ENCODE measurements around the gene IDH3A. TPM values are rescaled to one million over a fixed set of nuclear protein-coding genes. Genes with fewer than 3 reads are reported as not detected.
A peak's percentile ranks its signal among the peaks of the same experiment; 100 is the strongest.

Gene IDH3A
- total RNA-seq, 2 experiments from 2014 or later, result 47.5 to 47.6 TPM

- Mint-ChIP-seq H3K4me1 (ENCODE audit: low read depth) (peaks cover 42% of the 10 kb centered on the region), H3K4me3 (no peak overlapping the region), H3K36me3 (ENCODE audit: low read depth) (no peaks in the 10 kb centered on the region), H3K27me3 (no peaks in the 10 kb centered on the region), H3K9me3 (no peaks in the 10 kb centered on the region), H3K27ac (no peak overlapping the region)
- Histone ChIP-seq H3K9me3 (ENCODE audit: control insufficient read depth in 1 of 2, insufficient read depth in 1 of 2, low read length in 2 of 2) (no peaks in the 10 kb centered on the region), H3K4me1 (ENCODE audit: insufficient read depth, low read length) (peaks cover 45% of the 10 kb centered on the region), H3K27ac (ENCODE audit: low read depth in 1 of 2, low read length in 2 of 2) (peak overlapping the region in 1 of 2 donors; percentile 71), H3K27me3 (ENCODE audit: control insufficient read depth in 1 of 2, insufficient read depth in 2 of 2, low read length in 2 of 2) (no peaks in the 10 kb centered on the region), H3K36me3 (ENCODE audit: insufficient read depth, low read length) (no peaks in the 10 kb centered on the region), H3K4me3 (ENCODE audit: low read length) (no peak overlapping the region)
- POLR2A ChIA-PET, result no interaction called here
- TF ChIP-seq CTCF (IDR thresholded peaks at IDR 0.05), result no peak
- CTCF ChIA-PET, result no interaction called here
- ATAC-seq (ENCODE audit: poor library complexity) (no peak), DNase-seq (no peak)
- intact Hi-C loops (cut with DNase I, micrococcal nuclease), result no loop called here
Measured at GRCh38 chr15:78102211-78102610, 47.0 kb upstream of the IDH3A start.

GRCh38 chr15:78102741-78103140, 46.4 kb upstream of the IDH3A start:
- intact Hi-C loops (cut with DNase I, micrococcal nuclease), result no loop called here
- POLR2A ChIA-PET, result no interaction called here

GRCh38 chr15:78103406-78104118, 45.6 kb upstream of the IDH3A start:
- H3K27ac ChIP-seq (ENCODE audit: low read depth in 1 of 2, low read length in 2 of 2), result peak overlapping the region; percentile 35 to 71
- no peaks in the 10 kb centered on the region for H3K9me3 ChIP-seq (ENCODE audit: control insufficient read depth in 1 of 2, insufficient read depth in 1 of 2, low read length in 2 of 2)
- POLR2A ChIA-PET, result interaction anchor here (0.7 to 1.1 kb wide), 4 partner anchors 30 to 137 kb away, joined by 3 to 4 read pairs (median 3); no protein-coding TSS in a partner anchor
- intact Hi-C loops (cut with DNase I, micrococcal nuclease), result loop anchor here in 1 of 2 experiments (2.0 kb wide), 1 partner anchor 69 kb away; no protein-coding TSS in a partner anchor
- peaks cover 47% of the 10 kb centered on the region for H3K4me1 Mint-ChIP-seq (ENCODE audit: low read depth)
- peak; percentile 17 to 87 (median 46) for DNase-seq
- CTCF ChIA-PET, result interaction anchor here (0.9 kb wide), 1 partner anchor 10 kb away, joined by 4 read pairs; no protein-coding TSS in a partner anchor
- no peaks in the 10 kb centered on the region for H3K9me3 Mint-ChIP-seq
- no peak for TF ChIP-seq CTCF (IDR thresholded peaks at IDR 0.05)
- H3K36me3 Mint-ChIP-seq (ENCODE audit: low read depth), result no peaks in the 10 kb centered on the region
- peak overlapping the region; percentile 38 for H3K4me3 Mint-ChIP-seq
- H3K4me1 ChIP-seq (ENCODE audit: insufficient read depth, low read length), result peaks cover 51% of the 10 kb centered on the region
- H3K27me3 Mint-ChIP-seq, result no peaks in the 10 kb centered on the region
- peak overlapping the region; percentile 84 for H3K27ac Mint-ChIP-seq
- H3K36me3 ChIP-seq (ENCODE audit: insufficient read depth, low read length), result no peaks in the 10 kb centered on the region
- peak; percentile 73 for ATAC-seq (ENCODE audit: poor library complexity)
- no peak overlapping the region for H3K4me3 ChIP-seq (ENCODE audit: low read length)
- H3K27me3 ChIP-seq (ENCODE audit: control insufficient read depth in 1 of 2, insufficient read depth in 2 of 2, low read length in 2 of 2), result no peaks in the 10 kb centered on the region

More at GRCh38 chr15:78102741-78103140, 46.4 kb upstream of the IDH3A start:
- H3K27me3 Mint-ChIP-seq, result no peaks in the 10 kb centered on the region
- no peaks in the 10 kb centered on the region for H3K36me3 Mint-ChIP-seq (ENCODE audit: low read depth)
- no peaks in the 10 kb centered on the region for H3K9me3 Mint-ChIP-seq
- Histone ChIP-seq H3K4me3 (ENCODE audit: low read length) (no peak overlapping the region), H3K9me3 (ENCODE audit: control insufficient read depth in 1 of 2, insufficient read depth in 1 of 2, low read length in 2 of 2) (no peaks in the 10 kb centered on the region), H3K27ac (ENCODE audit: low read depth in 1 of 2, low read length in 2 of 2) (peak overlapping the region; percentile 35 to 71), H3K4me1 (ENCODE audit: insufficient read depth, low read length) (peaks cover 45% of the 10 kb centered on the region), H3K27me3 (ENCODE audit: control insufficient read depth in 1 of 2, insufficient read depth in 2 of 2, low read length in 2 of 2) (no peaks in the 10 kb centered on the region), H3K36me3 (ENCODE audit: insufficient read depth, low read length) (no peaks in the 10 kb centered on the region)
- no peak for TF ChIP-seq CTCF (IDR thresholded peaks at IDR 0.05)
- CTCF ChIA-PET, result no interaction called here
- ATAC-seq (ENCODE audit: poor library complexity) (no peak), DNase-seq (no peak)
- H3K27ac Mint-ChIP-seq, result no peak overlapping the region
- peaks cover 42% of the 10 kb centered on the region for H3K4me1 Mint-ChIP-seq (ENCODE audit: low read depth)
- H3K4me3 Mint-ChIP-seq, result no peak overlapping the region

Data from CD4-positive, alpha-beta T cell (primary cell).